SK-N-SH treated with all-trans-retinoic acid at 6 μM for 48 hours (cell line): Measurements from ENCODE around the gene FAM20A.

Experiments
- ATAC-seq: fragments of 200-7000 bp; cut with Tn5 transposase; 3 replicates; pipeline ENCODE4 v1.9.1; 2020; ENCODE audit warnings: mild to moderate bottlenecking, moderate library complexity
- ARNTL ChIP-seq: fragments of 450-650 bp; formaldehyde crosslinking; IDR thresholded peaks from 2 replicates; pipeline ENCODE4 v1.5.0; 2020; ENCODE audit warnings: low read depth, mild to moderate bottlenecking, moderate library complexity, borderline replicate concordance
- CREB5 ChIP-seq: fragments of 250-450 bp; sonication (Bioruptor Pico); IDR thresholded peaks from 2 replicates; pipeline ENCODE4 v1.5.1; 2020; ENCODE audit warnings: low read depth, mild to moderate bottlenecking, moderate library complexity
- CSDC2 ChIP-seq: fragments of 250-450 bp; sonication (Bioruptor Pico); IDR thresholded peaks from 2 replicates; pipeline ENCODE4 v1.5.0; 2020; ENCODE audit warnings: mild to moderate bottlenecking, moderate library complexity
- ESRRG ChIP-seq: fragments of 250-450 bp; sonication (Bioruptor Pico); IDR thresholded peaks from 2 replicates; pipeline ENCODE4 v1.6.1; 2021; ENCODE audit warnings: mild to moderate bottlenecking
- GLIS3 ChIP-seq: fragments of 250-450 bp; sonication (Bioruptor Pico); IDR thresholded peaks from 2 replicates; pipeline ENCODE4 v1.5.0; 2020; ENCODE audit warnings: mild to moderate bottlenecking, moderate library complexity
- OSR1 ChIP-seq: fragments of 250-450 bp; sonication (Bioruptor Pico); IDR thresholded peaks from 2 replicates; pipeline ENCODE4 v1.8.0; 2022; ENCODE audit warnings: moderate library complexity, mild to moderate bottlenecking, inconsistent platforms
- PPARA ChIP-seq: fragments of 250-450 bp; sonication (Bioruptor Pico); IDR thresholded peaks from 2 replicates; pipeline ENCODE4 v1.5.0; 2020; ENCODE audit warnings: mild to moderate bottlenecking, borderline replicate concordance
- RARB ChIP-seq: fragments of 250-450 bp; sonication (Bioruptor Pico); IDR thresholded peaks from 2 replicates; pipeline ENCODE4 v1.8.0; 2021; ENCODE audit warnings: mild to moderate bottlenecking, moderate library complexity
- SNAI2 ChIP-seq: fragments of 250-450 bp; sonication (Bioruptor Pico); IDR thresholded peaks from 2 replicates; pipeline ENCODE4 v1.5.0; 2020; ENCODE audit warnings: mild to moderate bottlenecking, moderate library complexity
- TCF4 ChIP-seq: fragments of 250-450 bp; sonication (Bioruptor Pico); IDR thresholded peaks from 2 replicates; pipeline ENCODE4 v1.8.0; 2021; ENCODE audit warnings: mild to moderate bottlenecking, moderate library complexity, borderline replicate concordance
- ZFP3 ChIP-seq: fragments of 250-450 bp; sonication (Bioruptor Pico); IDR thresholded peaks from 2 replicates; pipeline ENCODE4 v1.5.0; 2020; ENCODE audit warnings: mild to moderate bottlenecking, moderate library complexity
- ZNF565 ChIP-seq: fragments of 450-650 bp; formaldehyde crosslinking; conservative IDR thresholded peaks from 2 replicates; pipeline ENCODE4 v1.5.0; 2020; ENCODE audit warnings: low read depth, mild to moderate bottlenecking, moderate library complexity
- ZNF70 ChIP-seq: fragments of 450-650 bp; formaldehyde crosslinking; IDR thresholded peaks from 2 replicates; pipeline ENCODE4 v1.5.0; 2020; ENCODE audit warnings: mild to moderate bottlenecking, moderate library complexity
- ZNF8 ChIP-seq: fragments of 450-650 bp; formaldehyde crosslinking; IDR thresholded peaks from 2 replicates; pipeline ENCODE4 v1.5.0; 2020; ENCODE audit warnings: mild to moderate bottlenecking, moderate library complexity
- TF ChIP-seq, protein P1 (sequence below): fragments of 250-450 bp; sonication (Bioruptor Pico); IDR thresholded peaks from 2 replicates; pipeline ENCODE4 v1.8.0; 2021; ENCODE audit warnings: low read depth, mild to moderate bottlenecking, moderate library complexity, borderline replicate concordance
- TF ChIP-seq, protein P2 (sequence below): fragments of 250-450 bp; sonication (Bioruptor Pico); IDR thresholded peaks from 2 replicates; pipeline ENCODE4 v1.8.0; 2020; ENCODE audit warnings: mild to moderate bottlenecking, moderate library complexity, borderline replicate concordance
- TF ChIP-seq, protein P3 (sequence below): fragments of 250-450 bp; sonication (Bioruptor Pico); IDR thresholded peaks from 2 replicates; pipeline ENCODE4 v1.5.1; 2021; ENCODE audit warnings: mild to moderate bottlenecking, moderate library complexity
- TF ChIP-seq, protein P4 (sequence below): fragments of 250-450 bp; sonication (Bioruptor Pico); IDR thresholded peaks from 2 replicates; pipeline ENCODE4 v1.5.0; 2020; ENCODE audit warnings: mild to moderate bottlenecking, moderate library complexity

Gene FAM20A

DNA sequence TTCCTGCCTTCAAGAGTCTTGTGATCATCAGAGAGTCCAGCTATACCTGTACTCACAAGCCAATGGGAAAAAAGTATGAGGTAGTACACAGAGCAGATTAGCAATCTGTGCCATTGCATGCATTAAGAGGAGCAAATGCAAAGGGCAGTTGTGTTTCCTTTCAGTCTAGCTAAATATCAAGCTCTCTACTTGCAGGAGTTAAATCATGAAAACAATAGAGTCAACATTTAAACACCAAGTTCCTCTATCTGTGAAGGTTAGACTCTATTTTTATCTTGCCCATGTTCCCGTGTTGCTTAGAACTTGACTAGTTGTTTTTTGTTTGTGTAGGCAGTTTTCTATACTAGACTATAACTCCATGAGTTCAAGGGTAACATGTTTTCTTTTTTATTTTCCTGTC, 4.7 kb upstream of the FAM20A start:
- ATAC-seq: no peak
- TF ChIP-seq ZNF70 (CRISPR knock-in tag) (no peak), CSDC2 (CRISPR knock-in tag) (no peak), RARB (no peak)
- TF ChIP-seq, protein P1, sequence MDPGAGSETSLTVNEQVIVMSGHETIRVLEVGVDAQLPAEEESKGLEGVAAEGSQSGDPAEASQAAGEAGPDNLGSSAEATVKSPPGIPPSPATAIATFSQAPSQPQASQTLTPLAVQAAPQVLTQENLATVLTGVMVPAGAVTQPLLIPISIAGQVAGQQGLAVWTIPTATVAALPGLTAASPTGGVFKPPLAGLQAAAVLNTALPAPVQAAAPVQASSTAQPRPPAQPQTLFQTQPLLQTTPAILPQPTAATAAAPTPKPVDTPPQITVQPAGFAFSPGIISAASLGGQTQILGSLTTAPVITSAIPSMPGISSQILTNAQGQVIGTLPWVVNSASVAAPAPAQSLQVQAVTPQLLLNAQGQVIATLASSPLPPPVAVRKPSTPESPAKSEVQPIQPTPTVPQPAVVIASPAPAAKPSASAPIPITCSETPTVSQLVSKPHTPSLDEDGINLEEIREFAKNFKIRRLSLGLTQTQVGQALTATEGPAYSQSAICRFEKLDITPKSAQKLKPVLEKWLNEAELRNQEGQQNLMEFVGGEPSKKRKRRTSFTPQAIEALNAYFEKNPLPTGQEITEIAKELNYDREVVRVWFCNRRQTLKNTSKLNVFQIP (CRISPR knock-in tag): no peak

- TF ChIP-seq CREB5 (CRISPR knock-in tag) (no peak), ESRRG (CRISPR knock-in tag) (no peak), ZNF8 (CRISPR knock-in tag) (no peak), SNAI2 (CRISPR knock-in tag) (no peak), PPARA (no peak), ARNTL (CRISPR knock-in tag) (no peak), CSDC2 (CRISPR knock-in tag) (no peak)
- TF ChIP-seq, protein P1 (CRISPR knock-in tag): no peak
- TF ChIP-seq, protein P2, sequence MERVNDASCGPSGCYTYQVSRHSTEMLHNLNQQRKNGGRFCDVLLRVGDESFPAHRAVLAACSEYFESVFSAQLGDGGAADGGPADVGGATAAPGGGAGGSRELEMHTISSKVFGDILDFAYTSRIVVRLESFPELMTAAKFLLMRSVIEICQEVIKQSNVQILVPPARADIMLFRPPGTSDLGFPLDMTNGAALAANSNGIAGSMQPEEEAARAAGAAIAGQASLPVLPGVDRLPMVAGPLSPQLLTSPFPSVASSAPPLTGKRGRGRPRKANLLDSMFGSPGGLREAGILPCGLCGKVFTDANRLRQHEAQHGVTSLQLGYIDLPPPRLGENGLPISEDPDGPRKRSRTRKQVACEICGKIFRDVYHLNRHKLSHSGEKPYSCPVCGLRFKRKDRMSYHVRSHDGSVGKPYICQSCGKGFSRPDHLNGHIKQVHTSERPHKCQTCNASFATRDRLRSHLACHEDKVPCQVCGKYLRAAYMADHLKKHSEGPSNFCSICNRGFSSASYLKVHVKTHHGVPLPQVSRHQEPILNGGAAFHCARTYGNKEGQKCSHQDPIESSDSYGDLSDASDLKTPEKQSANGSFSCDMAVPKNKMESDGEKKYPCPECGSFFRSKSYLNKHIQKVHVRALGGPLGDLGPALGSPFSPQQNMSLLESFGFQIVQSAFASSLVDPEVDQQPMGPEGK: no peak
- no peak for ATAC-seq
Measured at GRCh38 chr17:68603656-68604055, 2.5 kb upstream of the FAM20A start.

GRCh38 chr17:68603027-68603426, 1.9 kb upstream of the FAM20A start:
- TF ChIP-seq ZNF70 (CRISPR knock-in tag): no peak
- no peak for TF ChIP-seq CSDC2 (CRISPR knock-in tag)
- TF ChIP-seq CREB5 (CRISPR knock-in tag): no peak
- TF ChIP-seq OSR1 (CRISPR knock-in tag): no peak
- TF ChIP-seq ZFP3: no peak
- no peak for TF ChIP-seq GLIS3 (CRISPR knock-in tag)
- no peak for TF ChIP-seq ZNF8 (CRISPR knock-in tag)
- TF ChIP-seq ESRRG (CRISPR knock-in tag): no peak
- TF ChIP-seq, protein P1 (CRISPR knock-in tag): no peak
- TF ChIP-seq, protein P3, sequence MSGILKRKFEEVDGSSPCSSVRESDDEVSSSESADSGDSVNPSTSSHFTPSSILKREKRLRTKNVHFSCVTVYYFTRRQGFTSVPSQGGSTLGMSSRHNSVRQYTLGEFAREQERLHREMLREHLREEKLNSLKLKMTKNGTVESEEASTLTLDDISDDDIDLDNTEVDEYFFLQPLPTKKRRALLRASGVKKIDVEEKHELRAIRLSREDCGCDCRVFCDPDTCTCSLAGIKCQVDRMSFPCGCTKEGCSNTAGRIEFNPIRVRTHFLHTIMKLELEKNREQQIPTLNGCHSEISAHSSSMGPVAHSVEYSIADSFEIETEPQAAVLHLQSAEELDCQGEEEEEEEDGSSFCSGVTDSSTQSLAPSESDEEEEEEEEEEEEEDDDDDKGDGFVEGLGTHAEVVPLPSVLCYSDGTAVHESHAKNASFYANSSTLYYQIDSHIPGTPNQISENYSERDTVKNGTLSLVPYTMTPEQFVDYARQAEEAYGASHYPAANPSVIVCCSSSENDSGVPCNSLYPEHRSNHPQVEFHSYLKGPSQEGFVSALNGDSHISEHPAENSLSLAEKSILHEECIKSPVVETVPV (CRISPR knock-in tag): no peak
- TF ChIP-seq ARNTL (CRISPR knock-in tag): no peak
- ATAC-seq: no peak

- TF ChIP-seq, protein P3 (CRISPR knock-in tag): no peak
- no peak for TF ChIP-seq ZNF565
- TF ChIP-seq, protein P4, sequence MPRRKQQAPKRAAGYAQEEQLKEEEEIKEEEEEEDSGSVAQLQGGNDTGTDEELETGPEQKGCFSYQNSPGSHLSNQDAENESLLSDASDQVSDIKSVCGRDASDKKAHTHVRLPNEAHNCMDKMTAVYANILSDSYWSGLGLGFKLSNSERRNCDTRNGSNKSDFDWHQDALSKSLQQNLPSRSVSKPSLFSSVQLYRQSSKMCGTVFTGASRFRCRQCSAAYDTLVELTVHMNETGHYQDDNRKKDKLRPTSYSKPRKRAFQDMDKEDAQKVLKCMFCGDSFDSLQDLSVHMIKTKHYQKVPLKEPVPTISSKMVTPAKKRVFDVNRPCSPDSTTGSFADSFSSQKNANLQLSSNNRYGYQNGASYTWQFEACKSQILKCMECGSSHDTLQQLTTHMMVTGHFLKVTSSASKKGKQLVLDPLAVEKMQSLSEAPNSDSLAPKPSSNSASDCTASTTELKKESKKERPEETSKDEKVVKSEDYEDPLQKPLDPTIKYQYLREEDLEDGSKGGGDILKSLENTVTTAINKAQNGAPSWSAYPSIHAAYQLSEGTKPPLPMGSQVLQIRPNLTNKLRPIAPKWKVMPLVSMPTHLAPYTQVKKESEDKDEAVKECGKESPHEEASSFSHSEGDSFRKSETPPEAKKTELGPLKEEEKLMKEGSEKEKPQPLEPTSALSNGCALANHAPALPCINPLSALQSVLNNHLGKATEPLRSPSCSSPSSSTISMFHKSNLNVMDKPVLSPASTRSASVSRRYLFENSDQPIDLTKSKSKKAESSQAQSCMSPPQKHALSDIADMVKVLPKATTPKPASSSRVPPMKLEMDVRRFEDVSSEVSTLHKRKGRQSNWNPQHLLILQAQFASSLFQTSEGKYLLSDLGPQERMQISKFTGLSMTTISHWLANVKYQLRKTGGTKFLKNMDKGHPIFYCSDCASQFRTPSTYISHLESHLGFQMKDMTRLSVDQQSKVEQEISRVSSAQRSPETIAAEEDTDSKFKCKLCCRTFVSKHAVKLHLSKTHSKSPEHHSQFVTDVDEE (CRISPR knock-in tag): no peak
- TF ChIP-seq TCF4 (CRISPR knock-in tag): no peak
- no peak; the same call in 2 of the 3 replicates for ATAC-seq
Measured at GRCh38 chr17:68602289-68602688, 1.1 kb upstream of the FAM20A start.
